ENCODE results near the gene AASDHPPT. TPM values are rescaled to one million over a fixed set of nuclear protein-coding genes. Genes with fewer than 3 reads are reported as not detected.

The AASDHPPT gene
- total and polyA plus RNA-seq, 4 donors: 13.1 to 29.9 (median 21.6) TPM

DNA sequence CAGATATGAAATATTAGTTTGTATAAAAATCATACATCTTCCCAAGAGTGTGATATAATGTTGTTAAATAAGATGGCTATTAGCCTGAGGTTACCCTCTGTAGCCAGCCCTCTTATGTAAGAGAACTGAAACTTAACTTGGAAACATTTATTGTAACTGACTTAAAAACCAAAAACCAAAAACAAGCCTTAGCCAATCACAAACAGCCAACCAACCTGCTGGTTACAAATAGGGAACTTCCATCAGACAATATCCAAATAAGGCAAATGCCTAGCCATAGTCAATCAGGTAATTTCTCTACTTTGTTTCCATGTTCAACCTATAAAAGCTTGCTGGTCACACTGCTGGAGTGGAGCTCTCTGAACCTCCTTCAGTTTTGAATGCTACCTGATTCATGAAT is 14.5 kb upstream of the AASDHPPT start (continued):
- TF ChIP-seq, protein P1, sequence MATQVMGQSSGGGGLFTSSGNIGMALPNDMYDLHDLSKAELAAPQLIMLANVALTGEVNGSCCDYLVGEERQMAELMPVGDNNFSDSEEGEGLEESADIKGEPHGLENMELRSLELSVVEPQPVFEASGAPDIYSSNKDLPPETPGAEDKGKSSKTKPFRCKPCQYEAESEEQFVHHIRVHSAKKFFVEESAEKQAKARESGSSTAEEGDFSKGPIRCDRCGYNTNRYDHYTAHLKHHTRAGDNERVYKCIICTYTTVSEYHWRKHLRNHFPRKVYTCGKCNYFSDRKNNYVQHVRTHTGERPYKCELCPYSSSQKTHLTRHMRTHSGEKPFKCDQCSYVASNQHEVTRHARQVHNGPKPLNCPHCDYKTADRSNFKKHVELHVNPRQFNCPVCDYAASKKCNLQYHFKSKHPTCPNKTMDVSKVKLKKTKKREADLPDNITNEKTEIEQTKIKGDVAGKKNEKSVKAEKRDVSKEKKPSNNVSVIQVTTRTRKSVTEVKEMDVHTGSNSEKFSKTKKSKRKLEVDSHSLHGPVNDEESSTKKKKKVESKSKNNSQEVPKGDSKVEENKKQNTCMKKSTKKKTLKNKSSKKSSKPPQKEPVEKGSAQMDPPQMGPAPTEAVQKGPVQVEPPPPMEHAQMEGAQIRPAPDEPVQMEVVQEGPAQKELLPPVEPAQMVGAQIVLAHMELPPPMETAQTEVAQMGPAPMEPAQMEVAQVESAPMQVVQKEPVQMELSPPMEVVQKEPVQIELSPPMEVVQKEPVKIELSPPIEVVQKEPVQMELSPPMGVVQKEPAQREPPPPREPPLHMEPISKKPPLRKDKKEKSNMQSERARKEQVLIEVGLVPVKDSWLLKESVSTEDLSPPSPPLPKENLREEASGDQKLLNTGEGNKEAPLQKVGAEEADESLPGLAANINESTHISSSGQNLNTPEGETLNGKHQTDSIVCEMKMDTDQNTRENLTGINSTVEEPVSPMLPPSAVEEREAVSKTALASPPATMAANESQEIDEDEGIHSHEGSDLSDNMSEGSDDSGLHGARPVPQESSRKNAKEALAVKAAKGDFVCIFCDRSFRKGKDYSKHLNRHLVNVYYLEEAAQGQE (IDR thresholded peaks at IDR 0.05): no peak
- TF ChIP-seq EGR1 (IDR thresholded peaks at IDR 0.05; ENCODE audit: low read depth in 2 of 2) (no peak), FOXA2 (IDR thresholded peaks at IDR 0.05) (no peak)

DNA sequence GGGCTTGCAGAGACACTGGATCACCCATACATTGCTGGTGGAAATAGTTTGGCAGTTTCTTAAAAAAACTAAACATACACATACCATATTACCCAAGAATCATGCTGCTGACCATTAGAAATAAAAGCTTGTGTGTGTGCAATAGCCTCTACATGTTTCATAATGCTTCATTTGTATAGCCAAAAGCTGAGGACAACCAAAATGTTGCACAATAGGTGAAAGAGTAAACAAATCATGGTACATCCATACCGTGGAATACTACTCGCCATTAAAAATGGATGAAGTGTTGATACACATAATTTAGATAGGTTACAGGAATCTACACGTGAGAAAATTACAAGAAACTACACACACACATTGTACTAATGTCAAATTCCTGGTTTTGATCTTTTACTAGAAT is 6.9 kb upstream of the AASDHPPT start:
- DNase-seq (ENCODE audit: low spot score): no peak
- H3K27me3 ChIP-seq (ENCODE audit: control insufficient read depth in 4 of 4, insufficient read depth in 4 of 4, low read length in 3 of 4): no peaks in the 10 kb centered on the region
- TF ChIP-seq HNF4A (conservative IDR thresholded peaks at IDR 0.05) (no peak), YY1 (IDR thresholded peaks at IDR 0.05) (no peak), RAD21 (IDR thresholded peaks at IDR 0.05) (no peak), FOXA2 (IDR thresholded peaks at IDR 0.05) (no peak), RXRA (IDR thresholded peaks at IDR 0.05) (peak in 1 of 2 donors; percentile 11), GABPA (IDR thresholded peaks at IDR 0.05 in 1 of 2, conservative IDR thresholded peaks at IDR 0.05 in 1 of 2) (no peak)
- TF ChIP-seq, protein P2, sequence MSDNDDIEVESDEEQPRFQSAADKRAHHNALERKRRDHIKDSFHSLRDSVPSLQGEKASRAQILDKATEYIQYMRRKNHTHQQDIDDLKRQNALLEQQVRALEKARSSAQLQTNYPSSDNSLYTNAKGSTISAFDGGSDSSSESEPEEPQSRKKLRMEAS (IDR thresholded peaks at IDR 0.05): no peak
- TF ChIP-seq, protein P3, sequence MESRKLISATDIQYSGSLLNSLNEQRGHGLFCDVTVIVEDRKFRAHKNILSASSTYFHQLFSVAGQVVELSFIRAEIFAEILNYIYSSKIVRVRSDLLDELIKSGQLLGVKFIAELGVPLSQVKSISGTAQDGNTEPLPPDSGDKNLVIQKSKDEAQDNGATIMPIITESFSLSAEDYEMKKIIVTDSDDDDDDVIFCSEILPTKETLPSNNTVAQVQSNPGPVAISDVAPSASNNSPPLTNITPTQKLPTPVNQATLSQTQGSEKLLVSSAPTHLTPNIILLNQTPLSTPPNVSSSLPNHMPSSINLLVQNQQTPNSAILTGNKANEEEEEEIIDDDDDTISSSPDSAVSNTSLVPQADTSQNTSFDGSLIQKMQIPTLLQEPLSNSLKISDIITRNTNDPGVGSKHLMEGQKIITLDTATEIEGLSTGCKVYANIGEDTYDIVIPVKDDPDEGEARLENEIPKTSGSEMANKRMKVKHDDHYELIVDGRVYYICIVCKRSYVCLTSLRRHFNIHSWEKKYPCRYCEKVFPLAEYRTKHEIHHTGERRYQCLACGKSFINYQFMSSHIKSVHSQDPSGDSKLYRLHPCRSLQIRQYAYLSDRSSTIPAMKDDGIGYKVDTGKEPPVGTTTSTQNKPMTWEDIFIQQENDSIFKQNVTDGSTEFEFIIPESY (IDR thresholded peaks at IDR 0.05): no peak
- TF ChIP-seq, protein P4, sequence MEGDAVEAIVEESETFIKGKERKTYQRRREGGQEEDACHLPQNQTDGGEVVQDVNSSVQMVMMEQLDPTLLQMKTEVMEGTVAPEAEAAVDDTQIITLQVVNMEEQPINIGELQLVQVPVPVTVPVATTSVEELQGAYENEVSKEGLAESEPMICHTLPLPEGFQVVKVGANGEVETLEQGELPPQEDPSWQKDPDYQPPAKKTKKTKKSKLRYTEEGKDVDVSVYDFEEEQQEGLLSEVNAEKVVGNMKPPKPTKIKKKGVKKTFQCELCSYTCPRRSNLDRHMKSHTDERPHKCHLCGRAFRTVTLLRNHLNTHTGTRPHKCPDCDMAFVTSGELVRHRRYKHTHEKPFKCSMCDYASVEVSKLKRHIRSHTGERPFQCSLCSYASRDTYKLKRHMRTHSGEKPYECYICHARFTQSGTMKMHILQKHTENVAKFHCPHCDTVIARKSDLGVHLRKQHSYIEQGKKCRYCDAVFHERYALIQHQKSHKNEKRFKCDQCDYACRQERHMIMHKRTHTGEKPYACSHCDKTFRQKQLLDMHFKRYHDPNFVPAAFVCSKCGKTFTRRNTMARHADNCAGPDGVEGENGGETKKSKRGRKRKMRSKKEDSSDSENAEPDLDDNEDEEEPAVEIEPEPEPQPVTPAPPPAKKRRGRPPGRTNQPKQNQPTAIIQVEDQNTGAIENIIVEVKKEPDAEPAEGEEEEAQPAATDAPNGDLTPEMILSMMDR (IDR thresholded peaks at IDR 0.05; ENCODE audit: low read depth, low read length, missing input control): no peak
- no peaks in the 10 kb centered on the region for H3K9me3 ChIP-seq (ENCODE audit: control insufficient read depth in 4 of 4, low read length in 3 of 4)
- H3K36me3 ChIP-seq (ENCODE audit: control insufficient read depth in 4 of 4, insufficient read depth in 3 of 4, low read depth in 1 of 4, low read length in 3 of 4): no peaks in the 10 kb centered on the region
- H3K9ac ChIP-seq (ENCODE audit: low read depth in 1 of 2, low read length in 2 of 2): no peak overlapping the region
- no peak overlapping the region for H3K4me3 ChIP-seq (ENCODE audit: low read depth in 1 of 3, low read length in 3 of 3)
- no peak overlapping the region for H3K27ac ChIP-seq (ENCODE audit: low read depth in 1 of 2, low read length in 2 of 2)
- 63% methylated on average over 3 of the region's 3 CpGs for WGBS
- H3K4me1 ChIP-seq (ENCODE audit: control insufficient read depth in 4 of 4, insufficient read depth in 4 of 4, low read length in 3 of 4): no peaks in the 10 kb centered on the region

DNA sequence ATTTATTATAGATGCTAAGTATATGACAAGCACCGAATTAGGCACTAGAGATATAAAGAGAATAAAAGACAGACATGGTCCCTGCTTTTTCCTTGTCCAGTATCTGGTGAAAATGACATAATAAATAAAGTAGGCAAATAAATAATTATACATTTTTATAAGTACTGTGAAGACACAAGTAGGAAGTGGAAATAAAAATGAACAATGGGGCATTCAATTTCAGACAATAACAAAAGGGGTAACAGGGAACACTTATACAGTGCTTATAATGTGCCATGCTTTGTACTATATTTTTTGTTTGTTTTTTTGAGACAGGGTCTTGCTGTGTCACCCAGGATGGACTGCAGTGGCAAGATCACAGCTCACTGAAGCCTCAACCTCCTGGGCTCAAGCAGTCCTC is 4.7 kb upstream of the AASDHPPT start:
- no peak overlapping the region for H3K27ac ChIP-seq (ENCODE audit: low read depth in 1 of 2, low read length in 2 of 2)
- 98% methylated on average over 1 of the region's 1 CpG for WGBS
- no peak overlapping the region for H3K9ac ChIP-seq (ENCODE audit: low read depth in 1 of 2, low read length in 2 of 2)
- H3K27me3 ChIP-seq (ENCODE audit: control insufficient read depth in 4 of 4, insufficient read depth in 4 of 4, low read length in 3 of 4): no peaks in the 10 kb centered on the region
- H3K9me3 ChIP-seq (ENCODE audit: control insufficient read depth in 4 of 4, low read length in 3 of 4): no peaks in the 10 kb centered on the region
- H3K36me3 ChIP-seq (ENCODE audit: control insufficient read depth in 4 of 4, insufficient read depth in 3 of 4, low read depth in 1 of 4, low read length in 3 of 4): no peaks in the 10 kb centered on the region
- peaks cover 0 to 6% (median 4%) of the 10 kb centered on the region in 4 donors for H3K4me1 ChIP-seq (ENCODE audit: control insufficient read depth in 4 of 4, insufficient read depth in 4 of 4, low read length in 3 of 4)
- no peak overlapping the region for H3K4me3 ChIP-seq (ENCODE audit: low read depth in 1 of 3, low read length in 3 of 3)
- no peak for DNase-seq (ENCODE audit: low spot score)
- TF ChIP-seq, protein P2 (IDR thresholded peaks at IDR 0.05): no peak
- TF ChIP-seq FOXA2 (IDR thresholded peaks at IDR 0.05) (no peak), EGR1 (IDR thresholded peaks at IDR 0.05; ENCODE audit: low read depth in 2 of 2) (no peak), RAD21 (IDR thresholded peaks at IDR 0.05) (no peak), RXRA (IDR thresholded peaks at IDR 0.05) (no peak), TAF1 (conservative IDR thresholded peaks at IDR 0.05) (no peak)
- TF ChIP-seq, protein P3 (IDR thresholded peaks at IDR 0.05): no peak
- TF ChIP-seq, protein P1 (IDR thresholded peaks at IDR 0.05): no peak
